Esophagus muscularis mucosa (tissue), 4 donors: ENCODE results near the gene METTL16. TPM values are rescaled to one million over a fixed set of nuclear protein-coding genes. Genes with fewer than 3 reads are reported as not detected.

Experiments used
- DNase-seq: peaks from one replicate; pipeline ENCODE4 v3.0.0-alpha.2; 2017; ENCODE audit errors: extremely low spot score
- H3K27ac ChIP-seq, 4 donors: fragments of 200-600 bp; sonication (generic); replicated peaks in 1 of 4; 1 replicate in 3 of 4; 2 replicates in 1 of 4; pipeline ENCODE4 v1.5.1; 2016 to 2019; ENCODE audit warnings: mild to moderate bottlenecking in 1 of 4
- H3K27me3 ChIP-seq, 4 donors: fragments of 200-600 bp; sonication (generic); one replicate each; pipeline versions ENCODE4 v1.5.1 to v1.6.0; 2016 to 2019
- H3K36me3 ChIP-seq, 4 donors: fragments of 200-600 bp; sonication (generic); one replicate each; pipeline ENCODE4 v1.5.1; 2016 to 2019
- H3K4me1 ChIP-seq, 4 donors: fragments of 200-600 bp; sonication (generic); one replicate each; pipeline ENCODE4 v1.5.1; 2016 to 2019
- H3K4me3 ChIP-seq, 4 donors: fragments of 200-600 bp; sonication (generic); 1 replicate in 2 of 4; 2 replicates in 2 of 4; pipeline ENCODE4 v1.5.1; 2016 to 2019; ENCODE audit warnings: mild to moderate bottlenecking in 4 of 4, moderate library complexity in 1 of 4
- H3K9me3 ChIP-seq, 4 donors: fragments of 200-600 bp; sonication (generic); 1 replicate in 3 of 4; 2 replicates in 1 of 4; pipeline ENCODE4 v1.5.1; 2016 to 2019
- EP300 ChIP-seq: sonication (generic); formaldehyde crosslinking; IDR thresholded peaks from one replicate; pipeline ENCODE4 v1.6.1; 2017; ENCODE audit warnings: antibody characterized with exemption
- POLR2A ChIP-seq: fragments of 450-650 bp; IDR thresholded peaks from one replicate; pipeline ENCODE4 v1.6.1; 2017; ENCODE audit warnings: antibody characterized with exemption, moderate library complexity, mild to moderate bottlenecking, low read depth
- POLR2AphosphoS5 ChIP-seq, 2 donors: sonication (generic); formaldehyde crosslinking; IDR thresholded peaks; one replicate each; pipeline ENCODE4 v1.6.1; 2017; ENCODE audit warnings: antibody characterized with exemption in 2 of 2
- WGBS: methylation state at CpG from one replicate; pipeline ENCODE4 v1.1.5; 2018; 5-methylcytosine and 5-hydroxymethylcytosine counted together
- intact Hi-C: fragments of 100-400 bp; cut with DNase I; formaldehyde crosslinking; loops from one replicate; pipeline ENCODE4 v1.15.1; 2023
- total RNA-seq, 4 donors: library from RNA; depleted of rRNA; stranded (reverse); fragments of >200 nt; gene quantifications; one replicate each; pipeline versions ENCODE4 v1.1.0 to v1.2.1, GENCODE V29; 2016
- TF ChIP-seq, protein P1 (sequence below), 3 experiments: fragments of 200-600 bp in 2 of 3; fragments of 450-650 bp in 1 of 3; sonication (generic) in 2 of 3; IDR thresholded peaks; one replicate each; pipeline ENCODE4 v1.5.1; 2017 to 2019; ENCODE audit warnings: antibody characterized with exemption in 3 of 3, mild to moderate bottlenecking in 2 of 3, moderate library complexity in 1 of 3

METTL16 gene, protein sequence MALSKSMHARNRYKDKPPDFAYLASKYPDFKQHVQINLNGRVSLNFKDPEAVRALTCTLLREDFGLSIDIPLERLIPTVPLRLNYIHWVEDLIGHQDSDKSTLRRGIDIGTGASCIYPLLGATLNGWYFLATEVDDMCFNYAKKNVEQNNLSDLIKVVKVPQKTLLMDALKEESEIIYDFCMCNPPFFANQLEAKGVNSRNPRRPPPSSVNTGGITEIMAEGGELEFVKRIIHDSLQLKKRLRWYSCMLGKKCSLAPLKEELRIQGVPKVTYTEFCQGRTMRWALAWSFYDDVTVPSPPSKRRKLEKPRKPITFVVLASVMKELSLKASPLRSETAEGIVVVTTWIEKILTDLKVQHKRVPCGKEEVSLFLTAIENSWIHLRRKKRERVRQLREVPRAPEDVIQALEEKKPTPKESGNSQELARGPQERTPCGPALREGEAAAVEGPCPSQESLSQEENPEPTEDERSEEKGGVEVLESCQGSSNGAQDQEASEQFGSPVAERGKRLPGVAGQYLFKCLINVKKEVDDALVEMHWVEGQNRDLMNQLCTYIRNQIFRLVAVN
- total RNA-seq, result 10 to 100 TPM; 18.9 to 28.8 (median 24.5) TPM

DNA sequence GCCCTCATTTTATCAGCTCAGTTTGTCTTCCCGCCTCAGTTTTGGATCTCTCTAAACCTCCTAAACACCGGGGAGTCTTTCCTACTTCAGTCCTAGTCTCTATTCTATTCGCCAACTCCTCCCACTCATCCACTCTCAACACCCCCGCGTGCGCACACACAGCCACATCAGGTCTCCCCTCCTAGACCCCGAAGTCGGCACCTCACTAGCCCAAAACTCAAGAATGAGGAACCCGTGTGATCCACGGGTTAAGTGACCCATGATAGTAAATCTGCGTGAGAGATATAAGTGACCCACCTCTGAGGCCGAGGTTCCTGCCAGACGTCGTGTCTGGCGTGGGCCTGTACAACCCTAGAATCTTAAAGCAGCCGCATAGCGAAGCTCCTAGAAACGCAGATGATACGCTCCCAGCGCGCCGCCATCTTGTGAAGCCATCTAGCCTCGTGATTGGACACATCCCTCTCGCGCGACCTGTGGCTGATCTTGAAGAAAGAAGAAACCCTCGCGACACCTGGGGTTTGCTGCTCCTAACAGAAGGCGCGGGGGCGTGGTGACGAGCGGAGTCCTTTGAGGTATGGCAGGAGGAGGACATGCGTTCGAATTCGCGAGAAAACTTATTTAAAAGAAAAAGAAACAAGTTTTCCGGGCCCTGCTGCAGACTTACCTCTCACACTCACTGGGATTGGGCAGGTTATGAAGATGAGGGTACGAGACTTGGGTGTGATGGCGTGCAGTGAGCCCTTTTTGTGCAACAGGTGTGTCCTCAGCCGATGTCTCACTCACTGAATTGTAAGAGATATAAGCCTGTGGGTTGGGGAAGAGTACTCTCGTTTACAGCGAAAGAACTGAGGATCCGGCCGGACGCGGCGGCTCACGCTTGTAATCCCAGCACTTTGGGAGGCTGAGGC is at the start of gene METTL16:
TSS of gene METTL16 (minus strand) at position 427 of the 908 bp plus-strand sequence. CDS start 9,557 bp downstream, outside the sequence.
- peak within 1 kb of the TSS; percentile 85 to 93 (median 89) for H3K27ac ChIP-seq
- peaks cover 0 to 5% (median 0%) of the 10 kb centered on the region in 4 donors for H3K36me3 ChIP-seq
- under 1% methylated on average over 49 of the region's 49 CpGs for WGBS
- peak within 1 kb of the TSS; percentile 58 to 75 (median 68) for H3K4me3 ChIP-seq
- peaks cover 29 to 41% (median 36%) of the 10 kb centered on the region in 4 donors for H3K4me1 ChIP-seq
- intact Hi-C loops, result loop anchor here (10.0 kb wide), 2 partner anchors 73 to 173 kb away; no protein-coding TSS in a partner anchor
- peak; percentile 99 for DNase-seq
- H3K9me3 ChIP-seq, result no peaks in the 10 kb centered on the region
- no peaks in the 10 kb centered on the region for H3K27me3 ChIP-seq
- peak; percentile 87 to 93 for TF ChIP-seq POLR2AphosphoS5 (IDR thresholded peaks at IDR 0.05)
- no peak for TF ChIP-seq POLR2A

DNA sequence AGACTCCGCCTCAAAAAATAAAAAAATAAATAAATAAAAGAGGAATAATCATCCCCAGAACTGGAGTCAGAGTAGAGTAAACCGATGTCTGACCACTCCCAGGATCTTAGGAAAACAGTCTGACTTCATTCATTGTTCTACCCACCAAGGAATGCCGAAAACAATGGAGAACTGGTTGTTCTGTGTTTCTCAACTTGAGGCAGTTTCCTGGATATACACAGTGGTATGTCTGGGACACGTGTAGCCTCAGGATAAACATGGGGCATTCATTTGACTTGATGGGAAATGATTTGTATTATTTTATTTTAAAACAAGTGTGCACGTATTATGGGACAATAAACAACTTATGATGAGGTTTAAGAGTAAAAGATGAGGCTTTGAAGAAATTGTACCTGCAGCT is 49.0 kb upstream of the METTL16 start:
- H3K4me1 ChIP-seq, result no peaks in the 10 kb centered on the region
- 87% methylated on average over 5 of the region's 5 CpGs for WGBS
- TF ChIP-seq POLR2AphosphoS5 (IDR thresholded peaks at IDR 0.05) (no peak), EP300 (no peak), POLR2A (no peak)
- TF ChIP-seq, protein P1, sequence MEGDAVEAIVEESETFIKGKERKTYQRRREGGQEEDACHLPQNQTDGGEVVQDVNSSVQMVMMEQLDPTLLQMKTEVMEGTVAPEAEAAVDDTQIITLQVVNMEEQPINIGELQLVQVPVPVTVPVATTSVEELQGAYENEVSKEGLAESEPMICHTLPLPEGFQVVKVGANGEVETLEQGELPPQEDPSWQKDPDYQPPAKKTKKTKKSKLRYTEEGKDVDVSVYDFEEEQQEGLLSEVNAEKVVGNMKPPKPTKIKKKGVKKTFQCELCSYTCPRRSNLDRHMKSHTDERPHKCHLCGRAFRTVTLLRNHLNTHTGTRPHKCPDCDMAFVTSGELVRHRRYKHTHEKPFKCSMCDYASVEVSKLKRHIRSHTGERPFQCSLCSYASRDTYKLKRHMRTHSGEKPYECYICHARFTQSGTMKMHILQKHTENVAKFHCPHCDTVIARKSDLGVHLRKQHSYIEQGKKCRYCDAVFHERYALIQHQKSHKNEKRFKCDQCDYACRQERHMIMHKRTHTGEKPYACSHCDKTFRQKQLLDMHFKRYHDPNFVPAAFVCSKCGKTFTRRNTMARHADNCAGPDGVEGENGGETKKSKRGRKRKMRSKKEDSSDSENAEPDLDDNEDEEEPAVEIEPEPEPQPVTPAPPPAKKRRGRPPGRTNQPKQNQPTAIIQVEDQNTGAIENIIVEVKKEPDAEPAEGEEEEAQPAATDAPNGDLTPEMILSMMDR (IDR thresholded peaks at IDR 0.05), result no peak
- H3K9me3 ChIP-seq, result peaks cover 0 to 6% (median 0%) of the 10 kb centered on the region in 4 donors
- DNase-seq, result no peak
- intact Hi-C loops, result no loop called here
- no peaks in the 10 kb centered on the region for H3K36me3 ChIP-seq
- no peak overlapping the region for H3K4me3 ChIP-seq
- no peaks in the 10 kb centered on the region for H3K27me3 ChIP-seq
- no peak overlapping the region for H3K27ac ChIP-seq

DNA sequence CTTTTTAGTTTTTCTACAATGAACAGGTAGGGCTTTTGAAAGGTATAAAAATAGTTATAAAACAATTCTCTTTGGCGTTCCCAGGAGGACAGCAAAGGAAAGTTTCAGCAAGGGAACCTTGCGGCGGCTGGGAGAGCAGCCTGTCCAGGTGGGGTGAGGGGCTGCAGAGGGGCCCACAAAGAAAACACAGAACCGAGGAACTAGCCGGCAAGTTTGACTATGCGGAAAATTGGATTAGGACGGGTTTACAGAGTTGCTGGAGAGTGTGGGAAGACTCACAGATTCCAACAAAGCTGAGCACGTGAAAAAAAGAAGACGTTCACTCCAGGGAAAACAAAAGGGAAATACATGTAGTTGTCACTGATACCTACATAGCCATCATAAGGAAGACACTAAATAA is 40.2 kb upstream of the METTL16 start:
- Histone ChIP-seq H3K36me3 (no peaks in the 10 kb centered on the region), H3K4me3 (no peak overlapping the region), H3K27me3 (peaks cover 0 to 49% (median 0%) of the 10 kb centered on the region in 4 donors), H3K9me3 (no peaks in the 10 kb centered on the region), H3K4me1 (no peaks in the 10 kb centered on the region), H3K27ac (no peak overlapping the region)
- intact Hi-C loops, result no loop called here
- TF ChIP-seq POLR2AphosphoS5 (IDR thresholded peaks at IDR 0.05) (no peak), POLR2A (no peak), EP300 (no peak)
- TF ChIP-seq, protein P1 (IDR thresholded peaks at IDR 0.05), result no peak
- 35% methylated on average over 9 of the region's 9 CpGs for WGBS
- no peak for DNase-seq

DNA sequence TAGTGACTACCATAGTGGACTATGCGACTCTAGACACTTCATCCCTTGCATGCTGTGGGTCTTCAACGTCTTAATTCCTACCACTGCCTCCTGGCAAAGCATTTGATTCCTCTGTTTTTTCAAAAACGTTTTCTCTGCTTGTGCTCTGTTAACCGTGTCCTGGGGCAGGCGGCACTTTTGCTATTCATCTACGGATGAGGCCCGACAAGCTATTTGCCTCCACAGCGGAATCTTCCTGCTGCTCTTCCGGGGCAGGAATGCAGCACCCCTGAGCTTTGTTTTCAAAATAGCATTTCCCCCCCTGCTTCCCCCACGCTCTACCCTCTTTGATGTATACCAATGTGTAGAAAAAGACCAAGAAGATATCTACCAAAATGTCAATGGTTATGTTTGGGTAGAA is 39.8 kb upstream of the METTL16 start:
- Histone ChIP-seq H3K27ac (no peak overlapping the region), H3K36me3 (no peaks in the 10 kb centered on the region), H3K4me1 (no peaks in the 10 kb centered on the region), H3K27me3 (peaks cover 0 to 49% (median 0%) of the 10 kb centered on the region in 4 donors), H3K9me3 (no peaks in the 10 kb centered on the region), H3K4me3 (no peak overlapping the region)
- no peak for TF ChIP-seq POLR2AphosphoS5 (IDR thresholded peaks at IDR 0.05)
- no peak for TF ChIP-seq EP300
- TF ChIP-seq, protein P1 (IDR thresholded peaks at IDR 0.05), result no peak
- no peak for TF ChIP-seq POLR2A
- intact Hi-C loops, result no loop called here
- DNase-seq, result no peak
- 29% methylated on average over 10 of the region's 10 CpGs for WGBS
